GM15510 (cell line): ENCODE data around the gene TRPM1.

Source experiments
- POLR2A ChIP-seq: IDR thresholded peaks from 3 replicates; pipeline ENCODE4 v1.6.1; 2011; ENCODE audit warnings: borderline replicate concordance; ENCODE audit not compliant: insufficient read length; ENCODE audit errors: extremely low read depth

TRPM1 gene

DNA sequence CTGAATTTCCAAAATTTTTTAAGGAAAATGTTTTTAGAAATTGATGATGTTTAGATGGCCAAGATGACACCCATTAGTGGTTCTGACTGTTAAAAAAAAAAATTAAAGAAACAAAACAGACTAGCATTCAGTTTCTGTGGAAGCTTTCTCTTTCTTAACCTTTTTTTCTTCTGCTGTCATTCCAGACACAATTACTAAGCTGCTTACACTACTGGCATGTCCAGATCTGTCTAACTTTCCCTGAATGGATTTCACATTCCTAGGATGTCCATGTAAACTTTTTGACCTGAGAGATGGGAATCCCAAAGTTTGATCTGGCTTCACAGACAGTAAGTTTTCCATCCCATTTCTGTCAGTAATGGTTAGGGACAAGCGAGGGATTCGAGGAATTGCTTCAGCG is 99.8 kb downstream of the TRPM1 start:
- no peak for TF ChIP-seq POLR2A

DNA sequence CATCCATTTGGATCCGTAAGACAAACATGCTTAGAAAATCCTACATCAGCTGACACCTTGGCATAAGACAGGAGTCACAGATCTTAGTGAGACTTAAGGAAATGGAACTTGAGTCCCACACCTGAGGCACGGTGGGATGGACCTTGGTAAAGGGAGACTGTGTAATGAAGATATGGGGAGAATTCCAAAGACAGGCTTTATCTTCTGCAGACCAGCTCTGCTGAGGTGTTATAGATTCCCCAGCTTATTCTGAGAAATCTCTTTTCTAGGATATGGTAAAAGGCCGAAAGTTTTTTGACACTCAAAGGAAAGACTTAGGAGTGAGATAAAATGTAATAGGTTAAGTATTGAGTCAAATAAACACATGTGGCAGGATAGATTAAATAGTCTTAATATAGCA is 101.8 kb downstream of the TRPM1 start:
- no peak for TF ChIP-seq POLR2A

DNA sequence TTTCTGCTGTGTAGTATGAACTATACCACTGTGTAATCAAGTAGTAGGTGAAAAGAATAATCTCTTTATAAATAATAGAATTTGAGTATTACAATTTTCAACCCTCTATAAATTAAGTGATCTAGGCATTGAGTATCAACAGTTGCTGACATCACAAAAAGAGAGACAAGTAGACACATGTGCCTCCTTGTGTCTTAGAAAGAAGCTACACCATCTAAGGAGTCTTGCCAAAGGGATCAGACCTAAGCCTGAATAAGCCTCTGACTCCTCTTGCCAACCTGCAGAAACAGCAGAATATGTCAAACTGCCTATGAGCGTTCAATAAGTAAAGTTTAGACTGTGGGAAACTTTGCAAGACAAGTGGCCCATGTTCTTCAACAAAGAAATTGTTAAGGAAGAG is 104.3 kb downstream of the TRPM1 start:
- no peak for TF ChIP-seq POLR2A

DNA sequence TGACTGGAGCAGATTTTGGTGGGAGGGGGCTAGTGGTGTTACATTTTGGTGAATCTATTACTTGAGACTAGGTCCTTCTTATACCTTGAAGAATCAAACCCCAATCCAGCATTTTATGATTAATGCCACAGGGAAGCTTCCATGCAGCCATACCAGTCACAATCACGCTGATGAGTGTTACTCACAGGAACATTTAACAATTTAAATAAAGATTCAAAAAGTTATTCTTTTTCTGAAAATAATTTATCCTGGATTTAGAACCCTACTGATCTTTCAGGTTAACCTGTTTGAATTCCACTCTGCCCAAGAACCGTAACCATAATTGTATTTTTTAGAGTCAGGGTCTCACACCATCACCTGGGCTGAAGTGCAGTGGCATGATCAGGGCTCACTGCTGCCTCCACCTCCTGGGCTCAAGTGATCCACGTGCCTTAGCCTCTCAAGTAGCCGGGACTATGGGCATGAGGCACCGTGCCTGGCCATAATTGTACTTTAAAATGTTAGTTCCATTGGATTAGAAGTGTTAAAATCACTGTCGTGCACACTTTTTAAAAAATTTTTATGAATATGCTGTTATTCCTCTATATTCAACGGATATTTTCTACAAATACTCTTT is 109.2 kb downstream of the TRPM1 start:
- TF ChIP-seq POLR2A: no peak

DNA sequence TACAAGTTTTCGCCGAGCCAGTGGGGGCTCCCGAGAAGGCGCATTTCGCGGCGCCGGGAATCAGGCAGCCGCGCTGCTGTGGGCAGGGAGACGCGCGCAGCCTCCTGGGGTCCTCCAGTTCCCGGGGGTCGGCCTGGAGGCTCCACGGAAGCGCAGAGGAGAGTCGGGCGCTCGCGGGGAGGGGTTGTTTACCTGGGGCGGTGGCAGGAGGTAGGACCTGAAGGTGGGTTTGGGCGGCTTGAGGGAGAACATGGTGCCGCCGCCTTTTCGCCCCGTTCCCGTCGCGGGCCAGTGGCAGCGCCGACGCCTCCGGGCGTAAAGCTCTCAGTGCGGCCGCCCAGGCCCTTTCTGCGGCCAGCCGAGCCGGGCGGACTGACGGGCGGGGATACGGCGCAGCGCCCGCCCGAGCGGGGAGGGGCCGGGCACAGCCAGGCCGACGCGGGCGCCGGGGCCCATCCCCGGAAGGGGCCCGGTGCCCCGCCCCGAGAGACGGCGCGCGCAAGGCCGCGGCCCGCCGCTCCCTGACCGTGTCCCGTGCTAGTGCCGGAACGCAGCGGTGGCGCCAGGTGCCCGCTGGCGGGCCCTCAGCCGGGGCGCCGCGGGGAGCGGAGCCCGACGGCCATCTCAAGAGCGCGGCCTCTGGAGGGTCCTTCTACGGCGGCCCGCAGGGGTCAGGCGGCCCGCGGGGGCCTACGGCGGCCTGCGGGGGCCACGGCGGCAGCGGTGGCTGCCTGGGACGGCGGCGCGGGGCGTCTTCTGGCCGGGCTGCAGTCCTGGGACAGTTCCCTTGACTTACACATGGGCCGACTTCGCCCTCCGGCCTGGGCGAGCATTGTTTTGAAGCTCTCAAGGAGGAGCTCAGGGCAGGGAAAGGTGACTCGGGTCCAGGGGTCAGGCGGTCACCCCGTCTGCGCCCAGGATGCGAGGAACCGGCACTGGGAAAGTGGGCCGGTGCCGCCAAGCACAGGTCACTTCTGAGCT is 110.0 kb downstream of the TRPM1 start, which contains the start of gene MTMR10:
Gene MTMR10 (minus strand): TSS at position 374 of the 981 bp plus-strand sequence. CDS start 122 bp downstream, at position 252.
- peak; percentile 96 for TF ChIP-seq POLR2A

DNA sequence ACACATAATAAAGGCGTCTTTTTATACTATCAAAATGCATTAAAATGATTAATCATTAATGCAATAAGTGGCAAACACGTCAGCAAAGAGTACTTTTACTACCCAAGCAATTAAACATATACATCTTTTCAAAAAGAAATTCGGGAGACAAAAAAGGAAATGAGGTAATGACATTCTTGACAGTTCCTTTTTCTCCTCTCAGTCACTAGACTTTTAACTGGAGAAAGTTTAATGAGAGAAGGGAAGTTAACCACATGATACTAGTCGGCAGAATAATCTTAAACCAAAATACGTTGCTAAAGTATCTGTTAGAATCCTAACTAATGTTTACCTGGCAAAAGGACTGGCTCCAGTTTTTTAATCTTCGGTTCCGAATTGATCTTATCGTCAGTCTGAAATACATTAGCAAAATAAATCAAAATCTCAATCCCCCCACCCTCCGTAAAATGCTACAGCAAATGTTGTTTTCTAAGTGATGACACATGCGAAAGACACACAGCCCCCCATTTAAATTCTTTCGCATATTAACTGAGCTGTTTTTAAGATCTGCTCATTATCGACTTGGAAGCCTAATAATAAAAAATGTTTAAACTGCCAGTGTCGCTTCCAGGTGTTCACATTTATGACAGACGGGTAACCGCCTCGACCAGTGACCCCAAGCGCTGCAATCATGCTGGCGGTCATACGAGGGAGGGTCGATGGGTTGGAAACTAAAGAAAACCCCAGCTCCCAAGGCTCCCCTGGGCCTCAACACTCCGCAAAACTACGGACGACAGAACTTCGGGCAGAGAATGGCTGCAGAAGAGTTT is 110.9 kb downstream of the TRPM1 start:
- no peak for TF ChIP-seq POLR2A

DNA sequence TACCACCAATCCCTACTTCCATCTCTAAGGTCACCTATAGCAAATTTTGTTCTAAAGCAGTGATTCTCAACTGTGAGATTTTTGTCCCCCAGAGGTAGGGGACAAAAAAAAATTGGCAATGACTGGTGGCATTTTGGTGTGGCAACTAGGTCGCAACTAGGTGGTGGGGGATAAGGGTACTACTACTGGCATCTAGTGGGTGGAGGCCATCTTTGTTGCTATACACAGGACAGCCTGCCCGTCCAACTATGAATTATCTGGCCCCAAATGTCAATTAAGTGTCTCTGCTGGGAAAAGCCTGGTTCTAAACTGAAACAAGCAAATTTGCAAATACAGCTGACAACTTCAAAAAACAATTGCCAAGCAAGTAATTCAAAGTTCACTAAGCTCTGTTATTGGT is 111.5 kb downstream of the TRPM1 start:
- TF ChIP-seq POLR2A: no peak

DNA sequence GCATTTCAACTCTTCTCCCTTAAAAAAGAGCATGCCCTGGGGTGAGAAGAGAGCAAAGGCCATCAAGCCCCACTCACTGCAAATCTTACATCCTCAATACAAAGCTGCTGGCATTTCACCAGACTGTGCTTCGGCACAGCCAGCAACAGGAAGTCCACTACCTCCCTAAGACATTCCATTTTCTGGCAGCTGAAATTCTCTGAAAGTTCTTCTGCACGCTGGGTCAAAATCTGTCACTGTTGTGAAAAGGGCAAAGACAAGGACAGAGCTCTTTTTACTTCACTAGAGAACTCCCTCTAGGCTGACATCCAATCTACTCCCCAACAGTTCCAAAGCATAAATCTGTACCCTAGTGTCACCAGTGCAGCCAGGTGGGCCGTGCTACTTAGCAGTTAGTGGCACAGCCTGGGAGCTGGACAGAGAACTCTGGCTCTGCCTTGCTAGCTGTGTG is 116.4 kb downstream of the TRPM1 start:
- TF ChIP-seq POLR2A: no peak

DNA sequence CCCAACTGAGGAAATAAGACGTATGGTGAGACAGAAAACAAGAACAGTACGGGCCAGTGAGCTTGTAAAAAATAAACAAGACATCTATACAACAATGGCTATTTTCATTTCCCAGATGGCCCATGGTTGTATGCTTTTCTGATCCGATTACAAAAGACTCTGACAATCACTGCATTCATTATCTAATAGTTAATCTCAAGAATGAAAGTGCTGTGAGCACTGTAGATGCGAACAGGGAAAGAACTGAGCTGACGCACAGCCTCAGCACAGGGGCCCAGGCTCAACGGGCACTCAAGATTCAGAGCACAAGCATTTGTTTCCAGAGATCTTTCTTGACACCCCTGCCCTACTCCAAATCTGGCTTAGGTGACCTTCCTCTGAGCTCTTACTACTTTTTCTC is 117.0 kb downstream of the TRPM1 start:
- no peak for TF ChIP-seq POLR2A

DNA sequence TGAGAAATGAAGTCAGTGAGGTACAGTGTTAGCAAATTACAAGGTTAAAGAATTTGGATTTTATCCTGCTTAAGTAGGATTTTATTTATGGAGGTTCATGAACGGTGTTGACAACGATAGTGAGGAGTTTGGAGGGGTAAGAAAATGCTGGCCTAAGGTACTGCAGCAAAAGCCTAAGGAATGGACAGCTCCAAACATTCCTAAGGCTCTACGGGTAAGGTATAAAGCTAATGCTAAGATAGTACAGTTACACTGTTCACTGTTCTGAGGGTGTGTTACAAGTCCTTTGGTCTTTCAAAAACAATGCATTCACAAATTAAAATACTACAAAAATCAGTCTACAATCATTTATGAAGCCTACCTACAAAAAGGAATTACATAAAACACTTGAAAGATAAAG is 117.4 kb downstream of the TRPM1 start:
- no peak for TF ChIP-seq POLR2A

DNA sequence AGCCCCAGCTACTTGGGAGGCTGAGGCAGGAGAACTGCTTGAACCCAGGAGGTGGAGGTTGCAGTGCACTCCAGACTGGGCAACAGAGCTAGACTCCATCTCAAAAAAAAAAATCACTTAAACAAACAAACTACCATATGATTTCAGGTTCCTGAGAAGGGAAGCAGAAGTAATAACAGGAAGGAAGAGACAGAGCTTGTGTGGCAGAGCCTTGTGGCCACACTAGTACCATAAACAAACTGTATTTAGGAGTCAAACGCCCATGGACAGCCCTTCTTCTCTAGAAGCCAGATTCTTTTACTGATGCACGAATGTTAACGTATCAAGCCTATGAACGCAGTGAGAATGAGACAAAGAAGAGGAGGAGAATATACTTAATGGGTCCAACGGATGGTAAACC is 122.1 kb downstream of the TRPM1 start:
- no peak for TF ChIP-seq POLR2A

DNA sequence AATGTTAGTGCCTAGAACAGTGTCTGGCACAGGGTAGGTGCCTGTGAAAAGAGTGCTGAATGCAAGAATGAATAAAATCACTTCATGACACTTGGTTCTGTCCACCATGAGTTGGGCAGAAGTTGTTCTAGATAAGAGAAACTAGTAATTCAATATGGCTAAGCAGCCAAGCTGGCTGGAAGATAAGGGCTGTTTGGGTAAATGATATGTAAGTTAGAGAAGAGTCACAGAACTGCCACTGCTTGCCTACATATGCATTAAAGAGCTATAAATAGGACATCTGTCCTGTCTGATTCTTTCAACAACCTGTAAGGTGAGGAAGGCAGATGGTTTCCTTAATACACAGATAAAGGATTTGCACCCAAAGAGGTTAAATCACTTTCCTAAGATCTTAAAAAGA is 123.2 kb downstream of the TRPM1 start:
- no peak for TF ChIP-seq POLR2A

DNA sequence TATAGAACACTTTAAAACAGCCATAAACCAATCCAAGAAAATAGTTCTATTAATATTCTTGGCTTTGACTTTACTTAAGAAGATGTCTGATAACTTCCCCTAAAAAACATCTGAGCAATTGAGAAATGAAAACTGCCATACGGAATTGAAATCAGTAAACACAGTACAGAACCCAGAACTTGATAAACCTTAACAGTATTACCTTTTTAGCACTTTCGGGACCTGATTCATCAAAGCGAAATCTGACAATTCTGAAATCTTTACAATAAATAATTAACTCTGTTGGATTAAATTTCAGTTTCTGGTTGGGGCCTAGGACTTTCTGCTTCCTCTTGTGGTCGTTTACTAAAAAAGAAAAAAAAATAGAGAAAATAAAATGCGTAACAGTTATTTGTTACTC is 127.4 kb downstream of the TRPM1 start:
- TF ChIP-seq POLR2A: no peak

DNA sequence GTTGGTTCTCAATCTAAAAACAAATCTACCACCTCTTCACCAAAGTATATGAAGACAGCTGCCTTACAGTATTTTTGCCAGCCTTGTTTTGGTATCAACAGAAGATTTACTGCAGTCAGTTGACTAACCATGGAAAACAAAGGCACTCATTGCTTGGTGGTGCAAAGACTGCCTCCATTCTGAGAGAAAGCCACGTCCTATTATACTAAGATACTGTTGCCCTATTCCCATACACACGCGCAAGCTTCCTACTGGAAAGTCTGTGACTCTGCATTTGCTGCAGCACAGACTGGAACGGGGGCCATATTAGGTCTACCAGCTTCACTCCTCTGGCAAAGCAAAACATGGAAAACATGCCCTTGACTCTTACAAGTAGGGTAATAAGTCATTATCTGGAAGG is 128.1 kb downstream of the TRPM1 start:
- TF ChIP-seq POLR2A: no peak

DNA sequence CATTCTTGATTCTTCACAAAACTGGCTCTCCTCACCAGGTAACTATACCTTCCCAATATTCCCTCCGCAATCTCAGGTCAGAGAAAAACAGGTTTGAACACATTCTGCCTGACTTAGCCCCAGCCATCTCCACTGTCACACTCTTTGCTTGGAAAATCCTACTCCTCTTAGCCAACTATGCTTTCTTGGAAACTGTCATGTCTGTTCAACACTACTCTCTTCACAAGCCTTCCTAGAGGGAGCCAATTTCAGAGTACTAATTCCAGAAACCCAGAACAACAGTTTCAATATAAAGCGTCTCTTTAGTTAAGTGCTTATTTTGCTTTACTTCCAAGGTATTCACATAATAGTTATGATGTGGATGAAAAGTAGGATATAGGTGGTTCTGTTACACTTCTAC is 131.8 kb downstream of the TRPM1 start:
- no peak for TF ChIP-seq POLR2A
